H1 (cell line): ENCODE data around the gene SLC39A8. TPM values are rescaled to one million over a fixed set of nuclear protein-coding genes. Genes with fewer than 3 reads are reported as not detected.

Experiments
- ATF3 ChIP-seq: IDR thresholded peaks from 2 replicates; pipeline ENCODE4 v1.6.1; 2011; ENCODE audit warnings: low read depth, mild to moderate bottlenecking, low read length; ENCODE audit not compliant: insufficient read depth
- KDM1A ChIP-seq: fragments of 200-600, 300-600 bp; sonication (generic); IDR thresholded peaks from 2 replicates; pipeline ENCODE4 v1.7.1; 2016; ENCODE audit warnings: mild to moderate bottlenecking, low read length, borderline replicate concordance
- SP4 ChIP-seq: IDR thresholded peaks from 2 replicates; pipeline ENCODE4 v1.6.1; 2012; ENCODE audit warnings: low read length, inconsistent platforms
- TEAD4 ChIP-seq: IDR thresholded peaks from 2 replicates; pipeline ENCODE4 v1.6.1; 2012; ENCODE audit warnings: low read depth, low read length, inconsistent platforms, mixed read lengths
- polyA plus RNA-seq, 7 experiments: library from polyadenylated mRNA; depleted of rRNA in 3 of 7; stranded (reverse) in 5 of 7; unstranded in 2 of 7; fragments of >200 nt in 5 of 7; fragments of 200-250 nt in 2 of 7; gene quantifications; 1 replicate in 5 of 7; 2 replicates in 1 of 7; 4 replicates in 1 of 7; pipeline versions ENCODE4 v1.2.1 to v1.2.3, GENCODE V29; 2011 to 2013; ENCODE audit warnings: missing spikeins in 2 of 7, mixed read lengths in 2 of 7
- total RNA-seq: library from RNA; stranded (reverse); fragmentation: NEBNext Ultra II Directional; extraction: Animal tissue kit (Norgen Biotek cat#: 25700); gene quantifications from 2 replicates; pipeline ENCODE4 v1.2.1, GENCODE V29; 2021

Gene SLC39A8
- total and polyA plus RNA-seq, 2 of the 8 experiments (the other 6 are each of a cell fraction or from before 2014, with no cell fraction given) = 6.4 to 38.7 TPM

GRCh38 chr4:102355748-102356147 is 10.5 kb upstream of the SLC39A8 start (continued):
- TF ChIP-seq ATF3 (no peak), TEAD4 (no peak), KDM1A (no peak), SP4 (no peak)
